IPS-18c (cell line): Measurements from ENCODE around the gene RC3H1.

Experiments used
- H3K4me3 ChIP-seq: 2 replicates; pipeline ENCODE4 v1.7.0; 2013; ENCODE audit warnings: low read depth, mild to moderate bottlenecking, low read length, moderate library complexity; ENCODE audit not compliant: insufficient read depth
- H3K9me3 ChIP-seq: one replicate; pipeline ENCODE4 v1.6.1; 2013; ENCODE audit warnings: mild to moderate bottlenecking, low read length, moderate library complexity; ENCODE audit not compliant: control insufficient read depth, insufficient read depth

RC3H1 gene

DNA sequence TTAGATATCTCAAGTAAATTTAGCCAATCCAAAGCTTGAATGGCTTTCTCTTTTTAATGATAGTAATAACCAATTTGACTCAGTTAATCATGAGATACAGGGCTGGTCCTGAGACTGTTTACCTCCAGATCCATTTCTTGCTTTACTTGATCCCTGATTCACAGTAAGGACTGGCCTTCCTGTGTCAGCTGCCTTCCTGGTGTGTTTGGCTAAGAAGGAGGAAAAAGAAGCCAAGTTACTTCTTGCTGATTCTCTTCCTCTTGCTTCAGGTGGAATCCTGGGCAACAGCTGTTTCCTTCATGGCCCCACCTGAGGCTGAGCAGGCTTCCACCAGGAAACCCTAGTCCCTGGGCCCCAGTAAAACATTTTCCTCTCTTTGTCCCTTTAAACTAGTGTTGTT lies 14.6 kb upstream of the RC3H1 start:
- Histone ChIP-seq H3K9me3 (no peaks in the 10 kb centered on the region), H3K4me3 (no peak overlapping the region)

DNA sequence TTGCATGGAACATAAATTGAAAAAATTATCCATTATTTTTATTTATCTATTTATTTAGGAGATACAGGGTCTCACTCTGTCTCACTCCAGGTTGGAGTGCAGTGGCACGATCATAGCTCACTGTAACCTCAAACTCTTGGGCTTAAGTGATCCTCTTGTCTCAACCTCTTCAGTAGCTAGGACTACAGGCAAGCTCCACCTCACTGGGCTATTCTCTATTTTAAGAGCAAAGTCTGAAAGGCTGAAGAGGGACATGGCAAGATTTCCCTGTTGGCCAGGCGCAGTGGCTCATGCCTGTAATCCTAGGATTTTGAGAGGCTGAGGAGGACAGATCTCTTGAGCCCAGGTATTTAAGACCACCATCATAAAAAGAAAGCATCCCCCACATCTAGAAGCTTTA lies 14.0 kb upstream of the RC3H1 start:
- Histone ChIP-seq H3K9me3 (no peaks in the 10 kb centered on the region), H3K4me3 (no peak overlapping the region)

GRCh38 chr1:174032671-174033222 lies 10.6 kb upstream of the RC3H1 start:
- Histone ChIP-seq H3K9me3 (no peaks in the 10 kb centered on the region), H3K4me3 (no peak overlapping the region)

GRCh38 chr1:174031099-174031498 lies 8.9 kb upstream of the RC3H1 start:
- no peak overlapping the region for H3K4me3 ChIP-seq
- no peaks in the 10 kb centered on the region for H3K9me3 ChIP-seq

- H3K9me3 ChIP-seq, result no peaks in the 10 kb centered on the region
- no peak overlapping the region for H3K4me3 ChIP-seq
These were observed 6.3 kb upstream of the RC3H1 start for GRCh38 chr1:174028495-174028894.

GRCh38 chr1:174023440-174023839 lies 1.3 kb upstream of the RC3H1 start:
- H3K9me3 ChIP-seq, result no peaks in the 10 kb centered on the region
- no peak overlapping the region for H3K4me3 ChIP-seq

GRCh38 chr1:174022976-174023277 lies 770 bp upstream of the RC3H1 start:
- Histone ChIP-seq H3K4me3 (peak overlapping the region; percentile 95), H3K9me3 (no peaks in the 10 kb centered on the region)

- H3K9me3 ChIP-seq, result no peaks in the 10 kb centered on the region
- peak overlapping the region; percentile 95 for H3K4me3 ChIP-seq
These were observed 522 bp downstream of the RC3H1 start for GRCh38 chr1:174021591-174022079.

DNA sequence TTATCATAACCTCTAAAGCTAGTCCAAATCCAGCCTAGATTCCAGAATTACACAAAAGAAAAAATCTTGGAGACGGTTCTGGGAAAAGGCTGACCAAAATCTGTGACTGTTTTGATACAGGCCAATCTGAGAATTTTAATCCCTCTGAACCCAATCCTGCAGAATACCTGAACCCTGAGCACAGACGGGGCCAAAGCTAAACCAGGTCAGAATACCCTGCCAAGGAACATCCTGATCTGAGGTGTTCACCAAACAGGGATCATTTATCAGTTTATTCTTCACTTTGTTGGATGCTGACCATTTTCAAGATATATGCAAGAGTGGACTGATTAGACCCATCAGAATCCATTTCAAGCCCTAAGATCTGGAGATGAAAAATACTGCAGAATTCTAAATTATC lies 3.6 kb downstream of the RC3H1 start:
- no peak overlapping the region for H3K4me3 ChIP-seq
- no peaks in the 10 kb centered on the region for H3K9me3 ChIP-seq

DNA sequence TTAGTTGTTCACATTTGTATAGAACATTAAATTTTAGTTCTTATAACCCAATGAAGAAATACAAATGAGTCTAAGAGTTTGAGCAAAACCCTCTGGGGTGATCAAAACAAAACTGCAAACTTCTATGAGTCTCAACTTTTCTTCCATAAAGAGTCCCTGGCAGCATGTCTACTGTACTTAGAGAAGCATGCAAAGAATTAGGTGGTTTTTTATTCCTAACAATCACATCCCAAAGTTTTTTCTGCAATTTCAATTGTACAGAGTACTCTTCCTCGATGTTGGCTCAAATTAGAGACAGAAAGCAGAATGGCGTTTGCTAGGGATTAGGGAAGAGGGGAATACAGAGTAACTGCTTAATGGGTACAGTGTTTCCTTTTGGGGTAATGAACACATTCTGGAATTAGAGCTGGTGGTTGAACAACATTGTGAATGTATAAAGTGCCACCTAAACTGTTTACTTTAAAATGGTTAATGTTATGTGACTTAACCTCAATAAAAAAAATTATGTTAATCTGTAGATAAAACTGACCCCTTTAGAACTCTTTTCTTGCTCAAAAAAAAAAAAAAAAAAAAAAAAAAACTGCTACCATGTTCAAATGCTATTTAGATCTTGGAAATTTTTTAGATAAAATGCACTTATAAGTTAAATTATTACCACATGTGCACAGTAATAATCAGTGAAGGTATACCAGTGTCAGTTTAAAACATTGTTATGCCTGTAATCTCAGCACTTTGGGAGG lies 4.8 kb downstream of the RC3H1 start:
- no peaks in the 10 kb centered on the region for H3K9me3 ChIP-seq
- no peak overlapping the region for H3K4me3 ChIP-seq

- no peak overlapping the region for H3K4me3 ChIP-seq
- H3K9me3 ChIP-seq, result no peaks in the 10 kb centered on the region
These were observed 8.2 kb downstream of the RC3H1 start for GRCh38 chr1:174013864-174014418.

DNA sequence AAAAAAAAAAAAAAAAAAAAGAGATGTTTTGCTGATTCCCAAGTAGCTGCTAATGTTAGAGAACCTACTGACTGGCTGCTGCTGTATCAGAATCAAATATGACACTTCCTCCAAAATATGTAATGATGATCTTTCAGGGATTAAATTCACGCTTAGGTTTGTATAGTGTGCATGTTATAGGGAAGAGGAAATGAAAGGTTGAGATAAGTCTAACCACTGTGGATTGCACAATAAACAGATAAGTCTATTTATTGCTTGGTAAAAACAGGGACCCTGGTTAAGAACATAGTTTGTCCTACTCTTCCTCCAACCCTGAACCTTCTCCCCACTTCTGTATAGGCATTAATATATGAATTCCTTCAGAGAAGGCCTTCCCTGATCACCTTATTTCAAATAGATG lies 13.2 kb downstream of the RC3H1 start:
- H3K9me3 ChIP-seq, result no peaks in the 10 kb centered on the region
- H3K4me3 ChIP-seq, result no peak overlapping the region

- Histone ChIP-seq H3K4me3 (no peak overlapping the region), H3K9me3 (no peaks in the 10 kb centered on the region)
These were observed 13.9 kb downstream of the RC3H1 start for GRCh38 chr1:174008269-174008668.

GRCh38 chr1:174007851-174008250 lies 14.3 kb downstream of the RC3H1 start:
- H3K9me3 ChIP-seq, result no peaks in the 10 kb centered on the region
- H3K4me3 ChIP-seq, result no peak overlapping the region

GRCh38 chr1:174005032-174005431 lies 17.1 kb downstream of the RC3H1 start:
- Histone ChIP-seq H3K9me3 (no peaks in the 10 kb centered on the region), H3K4me3 (no peak overlapping the region)

GRCh38 chr1:174003867-174004266 lies 18.3 kb downstream of the RC3H1 start:
- Histone ChIP-seq H3K9me3 (no peaks in the 10 kb centered on the region), H3K4me3 (no peak overlapping the region)

DNA sequence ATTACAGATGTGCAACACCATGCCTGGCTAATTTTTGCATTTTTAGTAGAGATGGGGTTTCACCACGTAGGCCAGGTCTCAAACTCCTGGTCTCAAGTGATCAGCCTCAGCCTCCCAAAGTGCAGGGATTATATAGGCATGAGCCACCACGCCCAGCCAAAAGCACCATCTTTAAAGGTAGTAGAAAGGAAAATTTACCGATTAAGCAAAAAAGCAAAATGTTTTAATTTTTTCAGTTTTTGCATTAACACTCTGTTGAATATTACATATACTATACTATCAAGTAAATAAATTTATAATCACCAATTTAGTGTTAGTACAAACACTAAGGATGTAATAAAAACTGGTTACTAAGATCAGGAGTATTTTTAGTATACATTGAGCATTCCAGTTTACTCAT lies 20.6 kb downstream of the RC3H1 start:
- H3K4me3 ChIP-seq, result no peak overlapping the region
- H3K9me3 ChIP-seq, result no peaks in the 10 kb centered on the region

DNA sequence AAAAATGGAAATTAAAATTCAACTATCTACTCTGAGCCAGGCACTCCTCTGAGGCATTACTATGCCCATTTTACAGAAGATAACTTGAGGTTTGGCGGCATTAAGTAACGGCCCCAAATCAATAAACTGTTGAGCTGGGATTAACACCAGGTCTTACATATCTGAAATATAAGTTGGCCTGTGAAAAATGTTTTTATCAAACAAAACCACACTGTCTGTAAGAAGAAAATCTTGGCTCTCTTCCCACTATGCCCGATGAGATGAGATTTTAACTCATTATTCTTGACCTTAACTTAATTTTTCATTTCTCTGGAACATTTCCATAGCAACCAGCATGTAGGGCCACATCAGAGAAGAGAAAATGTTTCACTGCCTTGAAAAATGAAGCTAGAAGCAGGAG lies 21.8 kb downstream of the RC3H1 start:
- Histone ChIP-seq H3K9me3 (no peaks in the 10 kb centered on the region), H3K4me3 (no peak overlapping the region)

DNA sequence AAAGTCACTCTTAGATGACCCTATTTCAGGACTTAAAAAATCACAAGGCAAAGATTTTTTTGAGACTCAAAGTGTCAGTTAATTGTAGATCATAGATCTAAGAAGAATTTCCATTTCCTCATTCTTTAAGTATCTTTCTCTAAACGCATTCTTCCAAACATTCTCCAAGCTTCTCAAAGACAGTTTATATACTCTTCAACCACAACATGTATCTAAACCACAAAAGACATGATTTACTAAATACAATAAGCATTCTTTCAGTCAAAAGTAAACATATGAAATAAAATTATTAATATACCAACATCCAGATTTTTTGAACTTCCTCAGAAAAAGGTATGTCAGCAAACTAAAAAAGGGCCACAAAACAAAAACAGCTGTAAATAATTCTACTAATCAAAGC lies 24.4 kb downstream of the RC3H1 start:
- Histone ChIP-seq H3K9me3 (no peaks in the 10 kb centered on the region), H3K4me3 (no peak overlapping the region)
